Measurements from ENCODE around the gene CYP1A2. TPM values are rescaled to one million over a fixed set of nuclear protein-coding genes. Genes with fewer than 3 reads are reported as not detected.

Gene CYP1A2
- total and polyA plus RNA-seq, 2 of the 13 experiments (the other 11 are each of a cell fraction or from before 2014, with no cell fraction given): 0.07 TPM; not detected in 1

DNA sequence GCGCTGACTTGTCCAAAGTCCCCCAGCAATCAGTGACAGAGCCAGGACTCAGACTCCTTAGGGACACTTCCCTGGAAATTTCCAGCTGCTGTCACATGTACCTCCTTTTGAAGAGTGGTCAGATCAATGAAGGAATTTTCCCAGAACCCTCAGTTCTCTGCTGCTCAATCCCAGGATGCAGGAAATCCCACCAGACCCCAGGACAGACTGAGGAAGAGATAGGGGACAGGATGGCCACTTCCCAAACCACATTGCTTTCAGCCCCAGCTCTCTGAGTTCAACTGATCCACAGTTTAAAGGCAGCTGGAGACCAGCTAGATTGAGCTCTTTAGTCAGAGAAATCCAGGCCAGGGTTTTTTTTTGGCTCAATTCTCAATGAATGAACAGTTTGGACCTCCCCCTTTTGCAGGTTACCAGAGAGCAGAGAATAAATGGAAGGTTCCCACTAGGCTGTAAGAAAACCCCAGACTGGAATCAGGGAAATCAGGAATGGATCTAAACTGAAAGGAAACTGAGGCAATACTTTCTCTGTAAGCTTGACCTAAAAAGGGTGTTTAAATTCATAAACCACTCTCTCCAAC lies 24.8 kb upstream of the CYP1A2 start (continued):
- TF ChIP-seq, protein P1, sequence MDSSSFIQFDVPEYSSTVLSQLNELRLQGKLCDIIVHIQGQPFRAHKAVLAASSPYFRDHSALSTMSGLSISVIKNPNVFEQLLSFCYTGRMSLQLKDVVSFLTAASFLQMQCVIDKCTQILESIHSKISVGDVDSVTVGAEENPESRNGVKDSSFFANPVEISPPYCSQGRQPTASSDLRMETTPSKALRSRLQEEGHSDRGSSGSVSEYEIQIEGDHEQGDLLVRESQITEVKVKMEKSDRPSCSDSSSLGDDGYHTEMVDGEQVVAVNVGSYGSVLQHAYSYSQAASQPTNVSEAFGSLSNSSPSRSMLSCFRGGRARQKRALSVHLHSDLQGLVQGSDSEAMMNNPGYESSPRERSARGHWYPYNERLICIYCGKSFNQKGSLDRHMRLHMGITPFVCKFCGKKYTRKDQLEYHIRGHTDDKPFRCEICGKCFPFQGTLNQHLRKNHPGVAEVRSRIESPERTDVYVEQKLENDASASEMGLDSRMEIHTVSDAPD (CRISPR knock-in tag; IDR thresholded peaks at IDR 0.05): no peak
- no peak for TF ChIP-seq FOXC1 (CRISPR knock-in tag; IDR thresholded peaks at IDR 0.05; ENCODE audit: borderline replicate concordance)
- TF ChIP-seq, protein P2, sequence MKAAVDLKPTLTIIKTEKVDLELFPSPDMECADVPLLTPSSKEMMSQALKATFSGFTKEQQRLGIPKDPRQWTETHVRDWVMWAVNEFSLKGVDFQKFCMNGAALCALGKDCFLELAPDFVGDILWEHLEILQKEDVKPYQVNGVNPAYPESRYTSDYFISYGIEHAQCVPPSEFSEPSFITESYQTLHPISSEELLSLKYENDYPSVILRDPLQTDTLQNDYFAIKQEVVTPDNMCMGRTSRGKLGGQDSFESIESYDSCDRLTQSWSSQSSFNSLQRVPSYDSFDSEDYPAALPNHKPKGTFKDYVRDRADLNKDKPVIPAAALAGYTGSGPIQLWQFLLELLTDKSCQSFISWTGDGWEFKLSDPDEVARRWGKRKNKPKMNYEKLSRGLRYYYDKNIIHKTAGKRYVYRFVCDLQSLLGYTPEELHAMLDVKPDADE (CRISPR knock-in tag; IDR thresholded peaks at IDR 0.05): no peak
- TF ChIP-seq MAZ (IDR thresholded peaks at IDR 0.05; ENCODE audit: borderline replicate concordance, low read depth, low read length): no peak
- TF ChIP-seq MAZ (CRISPR knock-in tag; IDR thresholded peaks at IDR 0.05; ENCODE audit: low read depth): no peak
- no peak for TF ChIP-seq RELA (CRISPR knock-in tag; IDR thresholded peaks at IDR 0.05)
- no peak for TF ChIP-seq CHD2 (IDR thresholded peaks at IDR 0.05; ENCODE audit: low read depth, low read length)
- TF ChIP-seq PAF1 (CRISPR knock-in tag; IDR thresholded peaks at IDR 0.05): no peak
- TF ChIP-seq XBP1 (CRISPR knock-in tag; IDR thresholded peaks at IDR 0.05): 0 out of 2 replicates have a peak, but pooled peaks have one; percentile 22
- TF ChIP-seq SP1 (IDR thresholded peaks at IDR 0.05): no peak
- no peak for TF ChIP-seq SP1 (CRISPR knock-in tag; IDR thresholded peaks at IDR 0.05)
- TF ChIP-seq, protein P3, sequence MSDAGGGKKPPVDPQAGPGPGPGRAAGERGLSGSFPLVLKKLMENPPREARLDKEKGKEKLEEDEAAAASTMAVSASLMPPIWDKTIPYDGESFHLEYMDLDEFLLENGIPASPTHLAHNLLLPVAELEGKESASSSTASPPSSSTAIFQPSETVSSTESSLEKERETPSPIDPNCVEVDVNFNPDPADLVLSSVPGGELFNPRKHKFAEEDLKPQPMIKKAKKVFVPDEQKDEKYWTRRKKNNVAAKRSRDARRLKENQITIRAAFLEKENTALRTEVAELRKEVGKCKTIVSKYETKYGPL (CRISPR knock-in tag; IDR thresholded peaks at IDR 0.05): no peak
- TF ChIP-seq, protein P4, sequence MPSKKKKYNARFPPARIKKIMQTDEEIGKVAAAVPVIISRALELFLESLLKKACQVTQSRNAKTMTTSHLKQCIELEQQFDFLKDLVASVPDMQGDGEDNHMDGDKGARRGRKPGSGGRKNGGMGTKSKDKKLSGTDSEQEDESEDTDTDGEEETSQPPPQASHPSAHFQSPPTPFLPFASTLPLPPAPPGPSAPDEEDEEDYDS (CRISPR knock-in tag; IDR thresholded peaks at IDR 0.05): no peak
- TF ChIP-seq, protein P5, sequence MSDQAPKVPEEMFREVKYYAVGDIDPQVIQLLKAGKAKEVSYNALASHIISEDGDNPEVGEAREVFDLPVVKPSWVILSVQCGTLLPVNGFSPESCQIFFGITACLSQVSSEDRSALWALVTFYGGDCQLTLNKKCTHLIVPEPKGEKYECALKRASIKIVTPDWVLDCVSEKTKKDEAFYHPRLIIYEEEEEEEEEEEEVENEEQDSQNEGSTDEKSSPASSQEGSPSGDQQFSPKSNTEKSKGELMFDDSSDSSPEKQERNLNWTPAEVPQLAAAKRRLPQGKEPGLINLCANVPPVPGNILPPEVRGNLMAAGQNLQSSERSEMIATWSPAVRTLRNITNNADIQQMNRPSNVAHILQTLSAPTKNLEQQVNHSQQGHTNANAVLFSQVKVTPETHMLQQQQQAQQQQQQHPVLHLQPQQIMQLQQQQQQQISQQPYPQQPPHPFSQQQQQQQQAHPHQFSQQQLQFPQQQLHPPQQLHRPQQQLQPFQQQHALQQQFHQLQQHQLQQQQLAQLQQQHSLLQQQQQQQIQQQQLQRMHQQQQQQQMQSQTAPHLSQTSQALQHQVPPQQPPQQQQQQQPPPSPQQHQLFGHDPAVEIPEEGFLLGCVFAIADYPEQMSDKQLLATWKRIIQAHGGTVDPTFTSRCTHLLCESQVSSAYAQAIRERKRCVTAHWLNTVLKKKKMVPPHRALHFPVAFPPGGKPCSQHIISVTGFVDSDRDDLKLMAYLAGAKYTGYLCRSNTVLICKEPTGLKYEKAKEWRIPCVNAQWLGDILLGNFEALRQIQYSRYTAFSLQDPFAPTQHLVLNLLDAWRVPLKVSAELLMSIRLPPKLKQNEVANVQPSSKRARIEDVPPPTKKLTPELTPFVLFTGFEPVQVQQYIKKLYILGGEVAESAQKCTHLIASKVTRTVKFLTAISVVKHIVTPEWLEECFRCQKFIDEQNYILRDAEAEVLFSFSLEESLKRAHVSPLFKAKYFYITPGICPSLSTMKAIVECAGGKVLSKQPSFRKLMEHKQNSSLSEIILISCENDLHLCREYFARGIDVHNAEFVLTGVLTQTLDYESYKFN (CRISPR knock-in tag; conservative IDR thresholded peaks at IDR 0.05): peak; percentile 60
- 0 out of 2 replicates have a peak, but pooled peaks have one; percentile 40 for TF ChIP-seq ZNF33A (CRISPR knock-in tag; IDR thresholded peaks at IDR 0.05; ENCODE audit: borderline replicate concordance)
- TF ChIP-seq, protein P6, sequence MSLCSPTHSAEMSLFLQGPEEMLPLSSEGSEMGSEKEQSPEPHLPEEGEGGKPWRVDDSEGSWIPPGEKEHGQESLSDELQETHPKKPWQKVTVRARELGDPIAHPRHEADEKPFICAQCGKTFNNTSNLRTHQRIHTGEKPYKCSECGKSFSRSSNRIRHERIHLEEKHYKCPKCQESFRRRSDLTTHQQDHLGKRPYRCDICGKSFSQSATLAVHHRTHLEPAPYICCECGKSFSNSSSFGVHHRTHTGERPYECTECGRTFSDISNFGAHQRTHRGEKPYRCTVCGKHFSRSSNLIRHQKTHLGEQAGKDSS (CRISPR knock-in tag; IDR thresholded peaks at IDR 0.05; ENCODE audit: borderline replicate concordance, low read depth): no peak
- no peak for TF ChIP-seq ZBTB38 (CRISPR knock-in tag; IDR thresholded peaks at IDR 0.05)
- TF ChIP-seq ZMYM4 (CRISPR knock-in tag; IDR thresholded peaks at IDR 0.05): no peak
- no peak for TF ChIP-seq MATR3 (CRISPR knock-in tag; IDR thresholded peaks at IDR 0.05)
- TF ChIP-seq, protein P7, sequence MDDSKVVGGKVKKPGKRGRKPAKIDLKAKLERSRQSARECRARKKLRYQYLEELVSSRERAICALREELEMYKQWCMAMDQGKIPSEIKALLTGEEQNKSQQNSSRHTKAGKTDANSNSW (CRISPR knock-in tag; IDR thresholded peaks at IDR 0.05; ENCODE audit: borderline replicate concordance): no peak
- no peak for TF ChIP-seq AGO1 (IDR thresholded peaks at IDR 0.05; ENCODE audit: low read depth, low read length, poor library complexity, severe bottlenecking)
- TF ChIP-seq KLF6 (CRISPR knock-in tag; IDR thresholded peaks at IDR 0.05): no peak
- no peak for TF ChIP-seq SNAPC2 (CRISPR knock-in tag; IDR thresholded peaks at IDR 0.05)
